Measurements from ENCODE around the gene SLC34A3. TPM values are rescaled to one million over a fixed set of nuclear protein-coding genes. Genes with fewer than 3 reads are reported as not detected.

Gene SLC34A3
- total RNA-seq, 1 donor from 2014 or later: not detected

DNA sequence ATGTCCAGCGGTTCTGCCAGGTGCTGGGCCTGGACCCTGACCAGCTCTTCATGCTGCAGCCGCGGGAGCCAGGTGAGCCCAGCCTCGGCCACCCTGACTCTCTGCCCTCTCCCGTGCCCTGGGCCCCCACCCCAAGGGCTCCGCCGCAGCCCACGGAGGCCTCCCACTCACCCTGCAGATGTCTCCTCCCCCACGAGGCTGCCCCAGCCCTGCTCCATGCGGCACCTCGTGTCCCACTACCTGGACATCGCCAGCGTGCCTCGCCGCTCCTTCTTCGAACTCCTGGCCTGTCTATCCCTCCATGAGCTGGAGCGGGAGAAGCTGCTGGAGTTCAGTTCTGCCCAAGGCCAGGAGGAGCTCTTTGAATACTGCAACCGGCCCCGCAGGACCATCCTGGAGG, 16.1 kb upstream of the SLC34A3 start:
- no peak overlapping the region for H3K27ac Mint-ChIP-seq
- H3K4me3 ChIP-seq: no peak overlapping the region
- DNase-seq (ENCODE audit: low spot score): no peak
- H3K4me1 Mint-ChIP-seq: no peaks in the 10 kb centered on the region
- H3K9me3 Mint-ChIP-seq: no peaks in the 10 kb centered on the region
- peaks cover 7% of the 10 kb centered on the region for H4K20me1 ChIP-seq (ENCODE audit: low read depth)
- no peaks in the 10 kb centered on the region for H3K79me2 ChIP-seq (ENCODE audit: low read depth)
- H2AFZ ChIP-seq (replicated peaks): no peak overlapping the region
- no peak overlapping the region for H3K9ac ChIP-seq
- H3K4me3 Mint-ChIP-seq: peak overlapping the region; percentile 67
- no peak overlapping the region for H3K27ac ChIP-seq
- H3K4me1 ChIP-seq: no peaks in the 10 kb centered on the region
- TF ChIP-seq EZH2 (IDR thresholded peaks at IDR 0.05): no peak
- TF ChIP-seq CTCF (IDR thresholded peaks at IDR 0.05): no peak
- TF ChIP-seq EZH2phosphoT487 (IDR thresholded peaks at IDR 0.05): no peak
- peaks cover 5% of the 10 kb centered on the region for H3K36me3 Mint-ChIP-seq
- H3K9me3 ChIP-seq (ENCODE audit: low read depth): no peaks in the 10 kb centered on the region
- H3F3A ChIP-seq (ENCODE audit: low read depth): no peaks in the 10 kb centered on the region
- no peaks in the 10 kb centered on the region for H3K36me3 ChIP-seq
- H3K4me2 ChIP-seq: no peak overlapping the region
- no peaks in the 10 kb centered on the region for H3K27me3 ChIP-seq
- H3K27me3 Mint-ChIP-seq (ENCODE audit: insufficient read depth, low read depth): peaks cover 2% of the 10 kb centered on the region

- Histone ChIP-seq H3F3A (ENCODE audit: low read depth) (no peaks in the 10 kb centered on the region), H3K79me2 (ENCODE audit: low read depth) (no peaks in the 10 kb centered on the region), H3K27me3 (no peaks in the 10 kb centered on the region), H4K20me1 (ENCODE audit: low read depth) (peaks cover 7% of the 10 kb centered on the region), H3K9me3 (ENCODE audit: low read depth) (no peaks in the 10 kb centered on the region), H3K4me1 (no peaks in the 10 kb centered on the region), H3K4me3 (no peak overlapping the region), H3K36me3 (no peaks in the 10 kb centered on the region), H2AFZ (replicated peaks) (no peak overlapping the region), H3K9ac (no peak overlapping the region), H3K27ac (no peak overlapping the region), H3K4me2 (no peak overlapping the region)
- H3K27me3 Mint-ChIP-seq (ENCODE audit: insufficient read depth, low read depth): peaks cover 2% of the 10 kb centered on the region
- no peak for TF ChIP-seq EZH2phosphoT487 (IDR thresholded peaks at IDR 0.05)
- TF ChIP-seq CTCF (IDR thresholded peaks at IDR 0.05): no peak
- no peak for TF ChIP-seq EZH2 (IDR thresholded peaks at IDR 0.05)
- H3K4me3 Mint-ChIP-seq: no peak overlapping the region
- H3K4me1 Mint-ChIP-seq: no peaks in the 10 kb centered on the region
- H3K36me3 Mint-ChIP-seq: peaks cover 5% of the 10 kb centered on the region
- no peaks in the 10 kb centered on the region for H3K9me3 Mint-ChIP-seq
- no peak overlapping the region for H3K27ac Mint-ChIP-seq
- no peak for DNase-seq (ENCODE audit: low spot score)
These were observed 15.3 kb upstream of the SLC34A3 start for GRCh38 chr9:137215196-137215986.

GRCh38 chr9:137216188-137216965, 14.3 kb upstream of the SLC34A3 start:
- Mint-ChIP-seq H3K27me3 (ENCODE audit: insufficient read depth, low read depth) (peaks cover 2% of the 10 kb centered on the region), H3K4me1 (no peaks in the 10 kb centered on the region), H3K27ac (no peak overlapping the region), H3K9me3 (no peaks in the 10 kb centered on the region), H3K4me3 (no peak overlapping the region), H3K36me3 (peaks cover 3% of the 10 kb centered on the region)
- H3K79me2 ChIP-seq (ENCODE audit: low read depth): no peaks in the 10 kb centered on the region
- H3K27ac ChIP-seq: no peak overlapping the region
- DNase-seq (ENCODE audit: low spot score): no peak
- H3K4me2 ChIP-seq: no peak overlapping the region
- no peak overlapping the region for H3K9ac ChIP-seq
- no peak overlapping the region for H3K4me3 ChIP-seq
- H3F3A ChIP-seq (ENCODE audit: low read depth): no peaks in the 10 kb centered on the region
- H3K36me3 ChIP-seq: no peaks in the 10 kb centered on the region
- peaks cover 1% of the 10 kb centered on the region for H3K4me1 ChIP-seq
- H4K20me1 ChIP-seq (ENCODE audit: low read depth): peaks cover 7% of the 10 kb centered on the region
- no peak overlapping the region for H2AFZ ChIP-seq (replicated peaks)
- TF ChIP-seq EZH2 (IDR thresholded peaks at IDR 0.05) (no peak), EZH2phosphoT487 (IDR thresholded peaks at IDR 0.05) (no peak), CTCF (IDR thresholded peaks at IDR 0.05) (no peak)
- H3K9me3 ChIP-seq (ENCODE audit: low read depth): no peaks in the 10 kb centered on the region
- peaks cover 9% of the 10 kb centered on the region for H3K27me3 ChIP-seq

All from neural progenitor cell (in vitro differentiated cells).